Activated CD4-positive, alpha-beta T cell treated with anti-CD3 and anti-CD28 coated beads, Interleukin-2, amount 50 U/mL, for 24 hours (primary cell): ENCODE measurements around the gene SESN3.
"Not testable (repeated sequence)": the region's sequence is repeated elsewhere in the genome, so short reads cannot be mapped to it uniquely, and the experiment has no call there.

Source experiments
- DNase-seq, 2 donors: peaks; one replicate each; pipeline ENCODE4 v3.0.0-alpha.2; 2020; ENCODE audit warnings: low read depth in 1 of 2, low spot score in 1 of 2

The SESN3 gene

GRCh38 chr11:95231127-95231880, at the start of gene SESN3:
Gene SESN3, minus strand, starts transcription at chr11:95231202. Its CDS starts 342 bp downstream, at chr11:95230860.
- peak; percentile 89 to 97 for DNase-seq

- no peak for DNase-seq
Measured at GRCh38 chr11:95279921-95280868, 49.2 kb upstream of the SESN3 start.

DNA sequence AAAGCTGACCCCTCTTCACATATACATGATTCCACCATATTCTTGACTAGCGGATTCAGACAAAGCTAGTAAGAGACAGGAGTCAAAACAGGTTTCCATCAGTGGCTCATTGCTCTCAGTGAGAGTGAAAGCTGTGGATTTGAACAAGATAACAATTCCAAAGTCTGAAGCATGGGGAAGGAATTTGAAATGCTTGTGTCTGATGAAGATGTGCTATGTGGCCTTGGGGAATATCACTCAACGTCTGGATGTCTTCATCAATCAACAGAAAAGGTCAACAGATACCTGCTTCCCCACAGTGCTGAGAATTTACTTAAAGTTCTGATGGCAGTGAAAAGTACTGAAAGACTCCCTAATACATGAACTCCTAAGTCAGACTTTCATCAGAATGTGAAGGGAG, 46.9 kb upstream of the SESN3 start:
- DNase-seq = no peak

GRCh38 chr11:95276139-95276538, 45.1 kb upstream of the SESN3 start:
- DNase-seq = no peak

DNA sequence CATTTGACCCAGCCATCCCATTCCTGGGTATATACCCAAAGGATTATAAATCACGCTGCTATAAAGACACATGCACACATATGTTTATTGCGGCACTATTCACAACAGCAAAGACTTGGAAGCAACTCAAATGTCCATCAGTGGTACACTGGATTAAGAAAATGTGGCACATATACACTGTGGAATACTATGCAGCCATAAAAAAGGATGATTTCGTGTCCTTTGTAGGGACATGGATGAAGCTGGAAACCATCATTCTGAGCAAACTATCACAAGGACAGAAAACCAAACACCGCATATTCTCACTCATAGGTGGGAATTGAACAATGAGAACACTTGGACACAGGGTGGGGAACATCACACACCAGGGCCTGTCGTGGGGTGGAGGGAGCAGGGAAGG, 42.6 kb upstream of the SESN3 start:
- DNase-seq = not testable (repeated sequence)

DNA sequence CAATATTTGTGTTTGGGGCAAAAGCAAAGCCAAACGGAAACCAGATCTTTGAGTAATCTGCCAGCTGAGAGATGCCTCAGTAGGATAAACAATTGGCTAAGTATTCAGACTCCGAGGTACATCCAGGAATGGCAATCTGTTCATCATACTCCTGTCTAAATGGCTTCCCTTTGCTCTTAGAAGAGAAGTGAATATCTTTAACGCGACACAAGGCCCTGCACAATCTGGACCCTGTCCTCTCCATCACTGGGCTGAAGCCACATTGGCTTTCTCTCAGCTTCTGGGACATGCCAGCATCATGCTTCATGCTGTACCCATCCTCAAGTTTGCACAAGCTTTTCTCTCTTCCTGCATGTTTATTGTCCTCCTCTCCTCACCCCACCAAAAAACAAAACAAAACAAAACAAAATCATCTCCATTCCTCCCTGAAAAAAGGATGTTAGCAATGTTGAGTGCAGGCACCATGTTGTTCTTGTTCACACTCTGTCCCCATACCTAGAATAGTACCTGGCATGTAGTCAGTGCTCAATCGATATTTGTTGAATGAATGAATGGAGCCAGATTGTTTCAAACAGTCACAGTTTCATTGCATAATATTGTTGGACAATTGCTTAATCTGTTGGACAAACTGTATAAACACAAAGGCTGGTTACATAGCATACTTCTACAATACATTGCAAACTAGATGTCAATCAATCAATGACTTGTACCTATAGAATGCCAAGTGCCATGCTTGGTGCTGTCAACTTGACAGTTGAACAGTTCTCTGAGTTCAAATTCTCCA, 38.2 kb upstream of the SESN3 start:
- no peak for DNase-seq

GRCh38 chr11:95268391-95268790, 37.4 kb upstream of the SESN3 start:
- DNase-seq = no peak

DNA sequence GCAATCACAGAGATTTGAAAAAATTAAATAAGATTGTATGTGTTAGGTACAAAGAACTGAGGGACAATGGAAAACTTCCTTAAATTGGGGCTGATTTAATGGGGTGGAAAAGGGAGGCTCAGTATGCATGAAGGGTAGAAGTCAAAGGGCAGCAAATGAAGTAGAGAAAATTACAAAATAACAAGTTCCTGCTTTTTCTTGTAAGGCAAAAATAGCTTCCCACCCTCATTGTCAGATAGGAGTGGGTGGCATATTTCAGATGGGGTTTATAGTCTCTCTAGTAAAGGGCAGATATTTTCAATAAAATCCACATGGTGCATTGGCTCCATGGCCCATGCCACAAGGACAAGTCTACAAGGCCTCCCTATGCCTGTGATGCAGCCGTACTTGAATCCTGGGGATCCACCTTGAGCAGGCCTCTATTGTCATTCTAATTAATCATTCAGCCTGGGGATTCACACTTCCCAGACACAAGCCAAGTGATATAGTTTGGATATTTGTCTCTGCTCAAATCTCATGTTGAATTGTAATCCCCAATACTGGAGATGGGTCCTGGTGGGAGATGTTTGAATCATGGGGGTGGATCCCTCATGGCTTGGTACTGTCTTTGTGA, 36.7 kb upstream of the SESN3 start:
- no peak for DNase-seq

DNA sequence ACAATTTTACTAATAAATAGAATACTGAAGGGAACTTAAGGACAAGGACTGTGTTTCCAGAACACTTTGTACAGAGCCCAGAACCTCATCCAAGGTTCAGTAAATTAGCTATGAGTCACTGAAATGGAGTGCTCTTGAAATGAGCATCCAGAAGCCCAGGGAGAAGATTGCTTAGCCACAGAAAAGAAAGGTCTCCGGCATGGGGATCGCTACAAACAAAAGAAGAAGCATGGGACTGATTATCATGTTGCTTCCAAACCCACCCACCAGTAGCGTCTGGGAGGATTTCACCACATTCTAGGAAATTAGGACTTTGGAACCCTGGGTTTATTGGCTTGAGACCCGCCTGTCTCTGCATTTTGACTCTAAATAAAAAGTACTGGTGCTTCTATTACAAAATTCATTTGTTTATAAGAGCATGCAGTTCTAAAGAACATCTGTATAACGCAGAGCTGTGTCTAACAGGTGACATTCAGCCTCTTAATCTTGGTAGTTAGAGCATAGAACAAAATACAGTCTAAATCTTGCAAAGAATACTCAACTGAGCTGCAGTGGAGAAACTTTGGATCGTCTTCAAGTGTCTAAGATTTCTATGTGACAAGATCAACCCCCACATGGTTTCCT, 35.9 kb upstream of the SESN3 start:
- DNase-seq = no peak

DNA sequence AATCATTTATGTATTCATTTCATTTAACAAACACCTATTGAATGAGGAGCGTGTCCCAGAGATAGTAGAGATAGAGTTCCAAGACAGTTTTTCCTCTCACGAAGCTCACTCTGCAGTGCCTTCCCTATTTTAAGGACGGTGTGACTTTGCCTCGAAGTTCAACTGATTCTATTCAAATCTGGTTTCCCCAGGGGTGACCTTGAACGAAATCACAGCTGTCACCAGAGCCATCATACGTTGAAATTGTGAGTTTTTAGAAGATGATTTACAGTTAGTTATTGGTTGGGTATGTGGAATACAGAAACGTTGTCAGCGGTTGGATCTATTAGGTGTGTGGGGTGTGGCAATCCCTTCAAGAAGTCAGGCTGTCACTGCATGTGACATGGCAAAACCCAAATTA, 33.9 kb upstream of the SESN3 start:
- DNase-seq = no peak

- no peak for DNase-seq
Measured at GRCh38 chr11:95262994-95263765, 32.2 kb upstream of the SESN3 start.

GRCh38 chr11:95257456-95257971, 26.5 kb upstream of the SESN3 start:
- DNase-seq = no peak

DNA sequence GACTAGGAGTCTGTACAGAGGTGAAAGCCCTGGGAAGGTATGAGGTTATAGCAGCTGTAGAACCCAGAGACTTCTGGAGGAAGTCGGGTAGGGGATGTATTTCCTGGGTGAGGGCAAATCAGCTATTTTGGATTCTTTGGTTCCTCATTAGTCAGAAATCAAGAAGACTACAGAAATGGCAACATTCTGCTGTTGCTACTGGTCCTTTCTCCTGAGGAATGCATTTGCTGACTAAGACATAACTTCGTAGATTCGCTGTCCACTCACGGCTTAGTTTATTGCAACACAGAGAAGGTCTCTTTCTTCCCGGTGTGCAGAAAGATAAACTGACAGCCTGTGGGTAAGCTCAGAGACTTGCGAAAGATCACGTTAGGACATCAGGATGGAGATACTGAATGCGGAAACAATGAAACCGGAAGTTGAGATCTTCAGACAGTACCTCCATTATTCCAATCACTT, 25.3 kb upstream of the SESN3 start:
- no peak for DNase-seq

DNA sequence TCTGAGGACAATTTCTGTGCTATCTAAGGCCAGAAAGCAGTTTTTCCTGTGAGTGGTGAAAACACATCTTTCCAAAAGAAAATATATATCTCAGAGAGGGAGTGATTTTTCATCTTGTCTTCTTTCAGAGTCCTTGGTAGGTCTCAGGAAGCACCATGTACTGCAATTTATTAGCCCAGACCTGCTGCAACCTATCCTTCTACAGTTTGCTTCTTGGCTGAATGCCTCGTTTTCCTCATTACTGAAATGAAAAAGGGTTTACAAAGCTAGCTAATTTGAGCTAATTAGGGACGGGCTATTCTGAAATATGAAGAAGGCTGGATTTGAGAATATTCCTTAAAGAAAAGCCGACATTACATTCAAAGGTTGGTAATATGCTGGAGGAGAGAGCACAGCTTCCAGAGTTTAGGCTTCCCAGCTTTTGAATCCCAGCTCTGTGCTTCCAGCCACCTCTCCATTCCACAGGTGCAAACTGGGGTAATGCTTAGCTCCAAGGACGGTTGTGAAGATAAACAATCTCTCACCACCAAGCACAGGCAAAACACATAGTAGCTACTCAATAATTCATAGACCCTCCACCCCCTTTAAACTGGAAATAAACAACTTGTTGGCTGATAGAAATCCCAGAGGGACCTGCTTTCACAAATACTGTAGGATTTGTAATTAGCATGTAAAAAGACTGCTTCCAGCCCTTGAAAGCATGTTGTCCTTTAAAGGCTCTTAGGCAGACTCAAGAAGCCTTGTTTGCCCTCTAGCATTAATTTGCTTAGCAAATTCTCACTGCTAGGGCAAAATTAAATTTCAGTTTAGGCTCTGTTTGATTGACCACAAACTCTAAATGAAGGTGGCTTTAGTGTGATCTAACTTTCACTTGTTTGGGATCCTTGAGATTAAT, 24.5 kb upstream of the SESN3 start:
- DNase-seq = no peak

- no peak for DNase-seq
Measured at GRCh38 chr11:95254716-95255115, 23.7 kb upstream of the SESN3 start.

GRCh38 chr11:95254131-95254704, 23.2 kb upstream of the SESN3 start:
- peak; percentile 38 to 80 for DNase-seq

GRCh38 chr11:95253141-95253540, 22.1 kb upstream of the SESN3 start:
- no peak for DNase-seq

GRCh38 chr11:95252586-95252985, 21.6 kb upstream of the SESN3 start:
- DNase-seq = no peak
